SK-N-SH (cell line): ENCODE data around the gene ELMO3. TPM values are rescaled to one million over a fixed set of nuclear protein-coding genes. Genes with fewer than 3 reads are reported as not detected.

Source experiments
- CTCF ChIA-PET: fragments of 300-600, 350-600 bp; formaldehyde crosslinking; extraction: SDS; loops from one replicate; lab custom pipeline; 2021; lab: Yijun Ruan, JAX
- POLR2A ChIA-PET: fragments of 350-600 bp; sonication (Branson Sonifier 250); formaldehyde crosslinking; extraction: SDS; loops from one replicate; lab custom pipeline; 2020; ENCODE audit warnings: antibody characterized with exemption, inconsistent platforms; lab: Yijun Ruan, JAX
- DNase-seq: peaks from one replicate; pipeline ENCODE4 v3.0.0; 2012
- H2AFZ ChIP-seq: fragments of 200-600 bp; sonication (generic); 2 replicates; pipeline ENCODE4 v1.8.1; 2016; ENCODE audit warnings: antibody characterized with exemption, mild to moderate bottlenecking, low read depth
- H3F3A ChIP-seq: fragments of 200-600 bp; sonication (generic); replicated peaks from 2 replicates; pipeline ENCODE3; 2016; ENCODE audit warnings: antibody characterized with exemption, mild to moderate bottlenecking; ENCODE audit not compliant: insufficient read depth
- H3K27ac ChIP-seq, 2 experiments: fragments of 200-500 bp in 1 of 2; fragments of 200-600 bp in 1 of 2; sonication (Bioruptor generic) in 1 of 2; sonication (generic), shearing (Covaris generic) in 1 of 2; 2 replicates each; pipeline versions ENCODE4 v1.5.1 to v1.6.1; 2014 to 2016; ENCODE audit warnings: low read depth in 2 of 2, inconsistent platforms in 1 of 2, low read length in 1 of 2, mild to moderate bottlenecking in 1 of 2, mixed read lengths in 1 of 2
- H3K27me3 ChIP-seq: fragments of 200-600 bp; sonication (generic), shearing (Covaris generic); 2 replicates; pipeline ENCODE4 v1.6.1; 2016; ENCODE audit warnings: mixed run types; ENCODE audit not compliant: insufficient read depth
- H3K36me3 ChIP-seq, 2 experiments: fragments of 200-500 bp in 1 of 2; fragments of 200-600 bp in 1 of 2; sonication (Bioruptor generic) in 1 of 2; sonication (generic) in 1 of 2; replicated peaks in 1 of 2; 2 replicates each; pipeline versions ENCODE3 to v1.5.1; 2014 to 2016; ENCODE audit warnings: low read length in 1 of 2, mild to moderate bottlenecking in 1 of 2; ENCODE audit not compliant: insufficient read depth in 2 of 2, control insufficient read depth in 1 of 2
- H3K4me1 ChIP-seq, 2 experiments: fragments of 200-500 bp in 1 of 2; fragments of 200-600 bp in 1 of 2; sonication (Bioruptor generic) in 1 of 2; sonication (generic), shearing (Covaris generic) in 1 of 2; 2 replicates each; pipeline versions ENCODE4 v1.5.1 to v1.6.1; 2014 to 2016; ENCODE audit warnings: low read depth in 1 of 2, low read length in 1 of 2, mixed run types in 1 of 2; ENCODE audit not compliant: insufficient read depth in 2 of 2, control insufficient read depth in 1 of 2
- H3K4me2 ChIP-seq: fragments of 200-600 bp; sonication (generic), shearing (Covaris generic); 2 replicates; pipeline ENCODE4 v1.6.1; 2017; ENCODE audit warnings: mixed run types
- H3K4me3 ChIP-seq, 2 experiments: fragments of 200-500 bp in 1 of 2; fragments of 200-600 bp in 1 of 2; sonication (Bioruptor generic) in 1 of 2; sonication (generic), shearing (Covaris generic) in 1 of 2; 2 replicates each; pipeline versions ENCODE4 v1.5.1 to v1.8.1; 2014 to 2016; ENCODE audit warnings: low read depth in 2 of 2, inconsistent platforms in 1 of 2, low read length in 1 of 2, mild to moderate bottlenecking in 1 of 2, mixed read lengths in 1 of 2, moderate library complexity in 1 of 2
- H3K79me2 ChIP-seq: fragments of 200-600 bp; sonication (generic); 2 replicates; pipeline ENCODE4 v1.8.1; 2017; ENCODE audit warnings: mild to moderate bottlenecking; ENCODE audit not compliant: insufficient read depth
- H3K9ac ChIP-seq: fragments of 200-600 bp; sonication (generic); 2 replicates; pipeline ENCODE4 v1.6.1; 2017; ENCODE audit warnings: mixed run types
- H3K9me2 ChIP-seq: fragments of 200-600 bp; sonication (generic); 2 replicates; pipeline ENCODE4 v1.6.1; 2017; ENCODE audit warnings: mixed run types
- H3K9me3 ChIP-seq: fragments of 200-600 bp; sonication (generic); 2 replicates; pipeline ENCODE4 v1.6.1; 2017; ENCODE audit warnings: mixed run types, mild to moderate bottlenecking, moderate library complexity
- H4K20me1 ChIP-seq: fragments of 200-600 bp; sonication (generic); 2 replicates; pipeline ENCODE4 v1.6.1; 2017; ENCODE audit warnings: mild to moderate bottlenecking, mixed run types; ENCODE audit not compliant: insufficient read depth
- CTCF ChIP-seq: fragments of 200-600 bp; sonication (generic); IDR thresholded peaks from 2 replicates; pipeline ENCODE4 v1.6.1; 2017; ENCODE audit warnings: antibody characterized with exemption, mild to moderate bottlenecking, moderate library complexity
- ELF1 ChIP-seq: IDR thresholded peaks from 2 replicates; pipeline ENCODE4 v1.4.0; 2012
- EZH2phosphoT487 ChIP-seq: fragments of 200-600 bp; sonication (generic); IDR thresholded peaks from 2 replicates; pipeline ENCODE4 v1.6.1; 2017; ENCODE audit warnings: low read depth, mixed run types, mild to moderate bottlenecking, antibody characterized with exemption, moderate library complexity, borderline replicate concordance
- FOSL2 ChIP-seq: IDR thresholded peaks from 2 replicates; pipeline ENCODE4 v1.4.0; 2012; ENCODE audit warnings: low read depth, mild to moderate bottlenecking, moderate library complexity, borderline replicate concordance
- FOXJ3 ChIP-seq: sonication (generic); formaldehyde crosslinking; IDR thresholded peaks from 2 replicates; pipeline ENCODE4 v1.5.1; 2020; ENCODE audit warnings: mild to moderate bottlenecking, missing genetic modification reagents
- GABPA ChIP-seq: IDR thresholded peaks from 2 replicates; pipeline ENCODE4 v1.4.0; 2012; ENCODE audit warnings: low read depth, mild to moderate bottlenecking
- GATA2 ChIP-seq: sonication (generic); formaldehyde crosslinking; IDR thresholded peaks from 2 replicates; pipeline ENCODE4 v1.5.0; 2020; ENCODE audit warnings: mild to moderate bottlenecking, missing genetic modification reagents
- JUND ChIP-seq: IDR thresholded peaks from 2 replicates; pipeline ENCODE4 v1.4.0; 2012
- MAX ChIP-seq: IDR thresholded peaks from 2 replicates; pipeline ENCODE4 v1.4.0; 2012; ENCODE audit warnings: low read depth
- MXI1 ChIP-seq: IDR thresholded peaks from 2 replicates; pipeline ENCODE4 v1.6.1; 2012; ENCODE audit warnings: mild to moderate bottlenecking, low read depth, low read length, improper control_type of control experiment
- NRF1 ChIP-seq: IDR thresholded peaks from 2 replicates; pipeline ENCODE4 v1.6.1; 2012; ENCODE audit warnings: low read depth, mild to moderate bottlenecking, low read length
- RCOR1 ChIP-seq: fragments of 150-350 bp; IDR thresholded peaks from 2 replicates; pipeline ENCODE4 v1.6.1; 2017; ENCODE audit warnings: antibody characterized with exemption, low read length
- TCF12 ChIP-seq: IDR thresholded peaks from 2 replicates; pipeline ENCODE4 v1.4.0; 2012
- USF2 ChIP-seq: fragments of 150-350 bp; IDR thresholded peaks from 2 replicates; pipeline ENCODE4 v1.6.1; 2017; ENCODE audit warnings: antibody characterized with exemption, low read length, low read depth, borderline replicate concordance
- YY1 ChIP-seq: IDR thresholded peaks from 2 replicates; pipeline ENCODE4 v1.4.0; 2012; ENCODE audit warnings: low read depth, mild to moderate bottlenecking
- WGBS: methylation state at CpG from one replicate; pipeline ENCODE4 v1.1.6; 2017; ENCODE audit warnings: low lambda C conversion rate; 5-methylcytosine and 5-hydroxymethylcytosine counted together
- polyA plus RNA-seq, 3 experiments: library from polyadenylated mRNA; depleted of rRNA; stranded (reverse); fragments of >200 nt; gene quantifications; 2 replicates each; pipeline ENCODE4 v1.2.3, GENCODE V29; 2012

Gene ELMO3
- polyA plus RNA-seq, 1 of the 3 experiments (the other 2 are of a cell fraction), result 2.3 TPM

- no peak for TF ChIP-seq NRF1
- TF ChIP-seq MXI1, result no peak
- TF ChIP-seq JUND, result no peak
- no peak for TF ChIP-seq MAX
- no peak for TF ChIP-seq YY1
- TF ChIP-seq EZH2phosphoT487, result no peak
- no peak for TF ChIP-seq USF2
- no peak for TF ChIP-seq FOXJ3 (CRISPR knock-in tag)
- no peak for TF ChIP-seq RCOR1
- TF ChIP-seq GABPA, result no peak
- TF ChIP-seq GATA2 (CRISPR knock-in tag), result no peak
- no peak for TF ChIP-seq ELF1
- no peak for TF ChIP-seq FOSL2
- TF ChIP-seq TCF12, result no peak
- no peak for TF ChIP-seq CTCF
- no peaks in the 10 kb centered on the region for H3K9me3 ChIP-seq
- POLR2A ChIA-PET, result interaction anchor here (1.3 kb wide), 1 partner anchor 35 kb away, joined by 4 read pairs; the partner anchor contains the start of gene TMEM208
- WGBS, result 28% methylated on average over 9 of the region's 9 CpGs
- peaks cover 21% of the 10 kb centered on the region for H4K20me1 ChIP-seq
- CTCF ChIA-PET, result interaction anchor here (2.5 kb wide), 1 partner anchor 36 kb away, joined by 9 read pairs; no protein-coding TSS in a partner anchor
- H3K4me3 ChIP-seq, result peak overlapping the region; percentile 96 to 99
- H3K27ac ChIP-seq, result peak overlapping the region in 1 of 2 experiments; percentile 24; a peak in 1 of 4 replicates
- H2AFZ ChIP-seq, result no peak overlapping the region
- peaks cover 49% of the 10 kb centered on the region for H3K79me2 ChIP-seq
- peaks cover 15 to 25% of the 10 kb centered on the region in 2 experiments; a peak in 3 of 4 replicates for H3K4me1 ChIP-seq
- peaks cover 24% of the 10 kb centered on the region for H3F3A ChIP-seq
- H3K27me3 ChIP-seq, result no peaks in the 10 kb centered on the region
- no peaks in the 10 kb centered on the region for H3K9me2 ChIP-seq
- no peak overlapping the region for H3K9ac ChIP-seq
- peaks cover 20 to 34% of the 10 kb centered on the region in 2 experiments for H3K36me3 ChIP-seq
- DNase-seq, result no peak
- H3K4me2 ChIP-seq, result peak overlapping the region; percentile 100
These were observed 7.4 kb upstream of the ELMO3 start for GRCh38 chr16:67191411-67191994.
